ENCODE measurements around the gene EPDR1. TPM values are rescaled to one million over a fixed set of nuclear protein-coding genes. Genes with fewer than 3 reads are reported as not detected.

EPDR1 gene
- polyA plus RNA-seq, 1 donor (not counting 4 experiments of a cell fraction or from before 2014, with no cell fraction given), result not detected

DNA sequence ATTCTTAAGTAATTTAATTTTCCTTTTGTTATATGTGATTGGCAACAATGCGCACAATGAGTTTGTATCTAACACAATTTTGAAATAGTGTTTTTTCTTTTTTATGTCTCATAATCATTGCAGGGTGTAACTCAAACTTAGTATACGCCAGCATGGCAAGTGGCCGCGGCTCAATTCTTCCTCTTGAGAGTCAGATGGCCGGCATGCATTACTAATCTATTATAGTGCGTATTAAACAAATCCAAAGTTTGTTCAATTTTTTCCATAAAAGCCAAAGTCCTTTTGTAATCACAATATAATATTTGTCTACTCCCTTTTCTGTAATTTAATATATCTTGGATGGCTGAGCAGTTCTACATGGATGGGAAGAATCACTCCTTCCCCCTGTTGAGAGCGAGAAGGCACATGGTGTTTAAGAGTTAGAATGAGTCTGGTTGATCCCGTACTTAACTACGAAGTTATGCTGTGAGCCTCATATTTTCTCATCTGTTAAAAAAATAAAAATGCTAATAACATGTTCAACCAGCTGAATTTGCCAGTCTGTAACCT, 12.7 kb downstream of the EPDR1 start:
- Histone ChIP-seq H3K4me2 (ENCODE audit: control insufficient read depth, extremely low read depth, insufficient read depth, low read depth, low read length) (no peak overlapping the region), H3K27ac (ENCODE audit: control insufficient read depth, insufficient read depth, low read length) (no peak overlapping the region), H3K27me3 (ENCODE audit: control insufficient read depth, extremely low read depth, insufficient read depth, low read length) (no peaks in the 10 kb centered on the region), H3K9ac (ENCODE audit: control insufficient read depth, extremely low read depth, insufficient read depth, low read length) (no peak overlapping the region), H2AFZ (ENCODE audit: control insufficient read depth, low read length) (no peak overlapping the region), H3K4me3 (ENCODE audit: control insufficient read depth in 2 of 3, extremely low read depth in 1 of 3, insufficient read depth in 2 of 3, low read depth in 1 of 3, low read length in 3 of 3) (no peak overlapping the region), H4K20me1 (ENCODE audit: control insufficient read depth, extremely low read depth, insufficient read depth, low read length) (no peaks in the 10 kb centered on the region), H3K79me2 (ENCODE audit: control insufficient read depth, insufficient read depth, low read length) (no peaks in the 10 kb centered on the region), H3K36me3 (ENCODE audit: control insufficient read depth in 2 of 2, extremely low read depth in 1 of 2, insufficient read depth in 2 of 2, low read length in 2 of 2) (no peaks in the 10 kb centered on the region), H3K4me1 (ENCODE audit: control insufficient read depth, extremely low read depth, insufficient read depth, low read length) (no peaks in the 10 kb centered on the region), H3K9me3 (ENCODE audit: control insufficient read depth, low read depth, low read length) (peaks cover 2% of the 10 kb centered on the region), H3K9me1 (ENCODE audit: control insufficient read depth, extremely low read depth, insufficient read depth, low read length) (no peaks in the 10 kb centered on the region)
- FAIRE-seq, result no peak
- TF ChIP-seq EZH2 (IDR thresholded peaks at IDR 0.05; ENCODE audit: low read length), result no peak
- TF ChIP-seq, protein P1, sequence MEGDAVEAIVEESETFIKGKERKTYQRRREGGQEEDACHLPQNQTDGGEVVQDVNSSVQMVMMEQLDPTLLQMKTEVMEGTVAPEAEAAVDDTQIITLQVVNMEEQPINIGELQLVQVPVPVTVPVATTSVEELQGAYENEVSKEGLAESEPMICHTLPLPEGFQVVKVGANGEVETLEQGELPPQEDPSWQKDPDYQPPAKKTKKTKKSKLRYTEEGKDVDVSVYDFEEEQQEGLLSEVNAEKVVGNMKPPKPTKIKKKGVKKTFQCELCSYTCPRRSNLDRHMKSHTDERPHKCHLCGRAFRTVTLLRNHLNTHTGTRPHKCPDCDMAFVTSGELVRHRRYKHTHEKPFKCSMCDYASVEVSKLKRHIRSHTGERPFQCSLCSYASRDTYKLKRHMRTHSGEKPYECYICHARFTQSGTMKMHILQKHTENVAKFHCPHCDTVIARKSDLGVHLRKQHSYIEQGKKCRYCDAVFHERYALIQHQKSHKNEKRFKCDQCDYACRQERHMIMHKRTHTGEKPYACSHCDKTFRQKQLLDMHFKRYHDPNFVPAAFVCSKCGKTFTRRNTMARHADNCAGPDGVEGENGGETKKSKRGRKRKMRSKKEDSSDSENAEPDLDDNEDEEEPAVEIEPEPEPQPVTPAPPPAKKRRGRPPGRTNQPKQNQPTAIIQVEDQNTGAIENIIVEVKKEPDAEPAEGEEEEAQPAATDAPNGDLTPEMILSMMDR (optimal IDR thresholded peaks at IDR 0.05 in 1 of 3, IDR thresholded peaks at IDR 0.05 in 1 of 3, conservative IDR thresholded peaks at IDR 0.05 in 1 of 3; ENCODE audit: extremely low read depth in 1 of 3, insufficient read depth in 2 of 3, low read length in 3 of 3), result no peak
- dilution Hi-C loops (cut with MboI; ENCODE audit: extremely low pct_ligation_motif_present, low sequenced_read_pairs), result no loop called here
- no peak for DNase-seq (ENCODE audit: low read depth, low spot score)

DNA sequence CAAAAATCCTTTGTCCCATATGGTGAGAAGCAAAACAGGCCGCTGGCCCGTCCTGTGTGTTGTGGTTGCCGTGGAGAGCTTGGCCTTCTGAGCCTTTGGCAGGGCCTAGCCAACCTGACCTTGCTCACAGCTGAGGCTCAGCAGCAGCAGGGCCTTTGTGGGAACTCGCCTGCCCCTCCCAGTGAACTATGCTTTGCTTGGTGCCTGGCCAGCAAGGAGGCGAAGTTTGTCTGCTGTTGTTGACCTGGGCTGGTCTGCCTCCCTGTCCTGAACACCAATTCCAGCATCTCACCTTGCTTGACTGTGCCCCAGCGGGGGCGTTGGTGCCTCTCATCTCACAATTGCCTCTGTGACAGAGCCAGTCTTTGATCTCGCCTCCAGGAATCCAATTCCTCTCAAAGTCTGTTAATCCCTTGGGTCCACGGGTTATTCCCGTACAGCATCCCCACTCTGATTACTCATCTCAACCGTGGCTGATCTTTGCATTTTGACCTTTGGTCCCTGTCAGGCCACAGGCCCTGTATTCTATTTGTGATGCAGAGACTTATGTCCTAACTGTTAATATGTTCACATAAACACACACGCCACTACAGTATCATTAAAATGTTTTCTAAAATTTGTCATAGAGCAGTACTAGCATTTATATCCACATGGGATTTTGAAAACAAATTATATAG, 22.6 kb downstream of the EPDR1 start:
- no peaks in the 10 kb centered on the region for H3K27me3 ChIP-seq (ENCODE audit: control insufficient read depth, extremely low read depth, insufficient read depth, low read length)
- H3K9me3 ChIP-seq (ENCODE audit: control insufficient read depth, low read depth, low read length), result no peaks in the 10 kb centered on the region
- no peaks in the 10 kb centered on the region for H3K79me2 ChIP-seq (ENCODE audit: control insufficient read depth, insufficient read depth, low read length)
- dilution Hi-C loops (cut with MboI; ENCODE audit: extremely low pct_ligation_motif_present, low sequenced_read_pairs), result no loop called here
- H4K20me1 ChIP-seq (ENCODE audit: control insufficient read depth, extremely low read depth, insufficient read depth, low read length), result no peaks in the 10 kb centered on the region
- no peak for FAIRE-seq
- no peak for DNase-seq (ENCODE audit: low read depth, low spot score)
- no peak overlapping the region for H3K9ac ChIP-seq (ENCODE audit: control insufficient read depth, extremely low read depth, insufficient read depth, low read length)
- H3K27ac ChIP-seq (ENCODE audit: control insufficient read depth, insufficient read depth, low read length), result no peak overlapping the region
- no peaks in the 10 kb centered on the region for H3K9me1 ChIP-seq (ENCODE audit: control insufficient read depth, extremely low read depth, insufficient read depth, low read length)
- no peak overlapping the region for H3K4me3 ChIP-seq (ENCODE audit: control insufficient read depth in 2 of 3, extremely low read depth in 1 of 3, insufficient read depth in 2 of 3, low read depth in 1 of 3, low read length in 3 of 3)
- H3K4me1 ChIP-seq (ENCODE audit: control insufficient read depth, extremely low read depth, insufficient read depth, low read length), result no peaks in the 10 kb centered on the region
- no peak overlapping the region for H2AFZ ChIP-seq (ENCODE audit: control insufficient read depth, low read length)
- H3K4me2 ChIP-seq (ENCODE audit: control insufficient read depth, extremely low read depth, insufficient read depth, low read depth, low read length), result no peak overlapping the region
- TF ChIP-seq EZH2 (IDR thresholded peaks at IDR 0.05; ENCODE audit: low read length), result no peak
- TF ChIP-seq, protein P1 (optimal IDR thresholded peaks at IDR 0.05 in 1 of 3, IDR thresholded peaks at IDR 0.05 in 1 of 3, conservative IDR thresholded peaks at IDR 0.05 in 1 of 3; ENCODE audit: extremely low read depth in 1 of 3, insufficient read depth in 2 of 3, low read length in 3 of 3), result no peak
- H3K36me3 ChIP-seq (ENCODE audit: control insufficient read depth in 2 of 2, extremely low read depth in 1 of 2, insufficient read depth in 2 of 2, low read length in 2 of 2), result no peaks in the 10 kb centered on the region
